Loucy (cell line): ENCODE data around the gene GZMA.
A peak's percentile ranks its signal among the peaks of the same experiment; 100 is the strongest.

Source experiments
- H2AFZ ChIP-seq: fragments of 200-600 bp; sonication (generic); 2 replicates; pipeline ENCODE4 v1.6.0; 2016; ENCODE audit warnings: antibody characterized with exemption, mild to moderate bottlenecking, low read length, moderate library complexity
- H3F3A ChIP-seq: fragments of 200-600 bp; 2 replicates; pipeline ENCODE4 v1.6.0; 2016; ENCODE audit warnings: antibody characterized with exemption, low read depth, mild to moderate bottlenecking
- H3K27me3 ChIP-seq: fragments of 200-600 bp; sonication (generic); 2 replicates; pipeline ENCODE4 v1.6.1; 2014; ENCODE audit warnings: low read length, mild to moderate bottlenecking; ENCODE audit not compliant: insufficient read depth, poor library complexity, severe bottlenecking
- H3K36me3 ChIP-seq: fragments of 200-600 bp; sonication (generic); 2 replicates; pipeline ENCODE4 v1.6.1; 2016; ENCODE audit warnings: low read length; ENCODE audit not compliant: insufficient read depth
- H3K4me1 ChIP-seq: fragments of 200-600 bp; sonication (generic); 2 replicates; pipeline ENCODE4 v1.5.1; 2014; ENCODE audit warnings: low read length, mild to moderate bottlenecking; ENCODE audit not compliant: insufficient read depth, poor library complexity, severe bottlenecking
- H3K4me2 ChIP-seq: fragments of 200-600 bp; sonication (generic); 2 replicates; pipeline ENCODE4 v1.6.0; 2014; ENCODE audit warnings: antibody characterized with exemption, low read length, low read depth, mild to moderate bottlenecking; ENCODE audit not compliant: poor library complexity, severe bottlenecking
- H3K4me3 ChIP-seq: fragments of 200-600 bp; sonication (generic); 2 replicates; pipeline ENCODE4 v1.5.1; 2014; ENCODE audit warnings: low read length, mild to moderate bottlenecking, mixed read lengths; ENCODE audit not compliant: poor library complexity, severe bottlenecking
- H3K79me2 ChIP-seq: fragments of 200-600 bp; sonication (generic); 2 replicates; pipeline ENCODE4 v1.6.1; 2014; ENCODE audit warnings: low read length; ENCODE audit not compliant: insufficient read depth
- H3K9ac ChIP-seq: fragments of 200-600 bp; sonication (generic); 2 replicates; pipeline ENCODE4 v1.6.0; 2014; ENCODE audit warnings: mild to moderate bottlenecking, low read depth, low read length, moderate library complexity; ENCODE audit not compliant: poor library complexity, severe bottlenecking
- H3K9me2 ChIP-seq: fragments of 200-600 bp; sonication (generic); replicated peaks from 2 replicates; pipeline ENCODE4 v1.6.1; 2016; ENCODE audit warnings: low read depth, low read length, mixed read lengths
- H3K9me3 ChIP-seq: fragments of 200-600 bp; sonication (generic); 2 replicates; pipeline ENCODE4 v1.6.1; 2014; ENCODE audit warnings: mild to moderate bottlenecking, antibody characterized with exemption, low read length, low read depth; ENCODE audit not compliant: insufficient read depth
- H4K20me1 ChIP-seq: fragments of 200-600 bp; sonication (generic); 2 replicates; pipeline ENCODE4 v1.6.0; 2014; ENCODE audit warnings: antibody characterized with exemption, low read length, mild to moderate bottlenecking; ENCODE audit not compliant: insufficient read depth, poor library complexity, severe bottlenecking
- CTCF ChIP-seq: fragments of 200-600 bp; sonication (generic); conservative IDR thresholded peaks from 2 replicates; pipeline ENCODE4 v1.5.1; 2014; ENCODE audit warnings: mild to moderate bottlenecking, antibody characterized with exemption, low read length
- EZH2phosphoT487 ChIP-seq: fragments of 200-600 bp; IDR thresholded peaks from 2 replicates; pipeline ENCODE4 v1.6.1; 2018; ENCODE audit warnings: antibody characterized with exemption, mild to moderate bottlenecking, moderate library complexity, borderline replicate concordance

GZMA gene

GRCh38 chr5:55108661-55109060 is 6.2 kb downstream of the GZMA start:
- H3K79me2 ChIP-seq: peaks cover 18% of the 10 kb centered on the region

GRCh38 chr5:55110217-55110616 is 7.8 kb downstream of the GZMA start:
- peaks cover 56% of the 10 kb centered on the region for H3K4me1 ChIP-seq
- H3K79me2 ChIP-seq: peaks cover 16% of the 10 kb centered on the region; the same call in 1 of the 2 replicates
- H2AFZ ChIP-seq: no peak overlapping the region
- TF ChIP-seq EZH2phosphoT487: no peak
- H4K20me1 ChIP-seq: no peaks in the 10 kb centered on the region
- no peak overlapping the region for H3K4me2 ChIP-seq
- no peaks in the 10 kb centered on the region for H3F3A ChIP-seq
- no peak overlapping the region for H3K9ac ChIP-seq
- H3K4me3 ChIP-seq: no peak overlapping the region
- no peaks in the 10 kb centered on the region for H3K9me3 ChIP-seq
- H3K9me2 ChIP-seq: no peaks in the 10 kb centered on the region
- peaks cover 4% of the 10 kb centered on the region; the same call in 1 of the 2 replicates for H3K36me3 ChIP-seq
- no peaks in the 10 kb centered on the region for H3K27me3 ChIP-seq

More at GRCh38 chr5:55108661-55109060, 6.2 kb downstream of the GZMA start:
- Histone ChIP-seq H3K27me3 (no peaks in the 10 kb centered on the region), H2AFZ (no peak overlapping the region), H3K9ac (no peak overlapping the region), H3K9me3 (no peaks in the 10 kb centered on the region), H3K9me2 (no peaks in the 10 kb centered on the region), H3K4me3 (peak overlapping the region; percentile 13), H3F3A (peaks cover 6% of the 10 kb centered on the region; the same call in 1 of the 2 replicates), H3K4me2 (peak overlapping the region; percentile 65), H3K36me3 (peaks cover 4% of the 10 kb centered on the region; the same call in 1 of the 2 replicates), H4K20me1 (no peaks in the 10 kb centered on the region), H3K4me1 (peaks cover 69% of the 10 kb centered on the region)
- TF ChIP-seq EZH2phosphoT487: no peak

GRCh38 chr5:55113327-55113726 is 10.9 kb downstream of the GZMA start:
- peak overlapping the region; percentile 6 for H3K4me2 ChIP-seq
- no peak overlapping the region for H3K4me3 ChIP-seq
- H3K27me3 ChIP-seq: no peaks in the 10 kb centered on the region
- TF ChIP-seq EZH2phosphoT487: no peak
- TF ChIP-seq CTCF: no peak
- no peak overlapping the region for H3K9ac ChIP-seq
- H4K20me1 ChIP-seq: no peaks in the 10 kb centered on the region
- no peaks in the 10 kb centered on the region for H3K79me2 ChIP-seq
- H3F3A ChIP-seq: no peaks in the 10 kb centered on the region
- H2AFZ ChIP-seq: peak overlapping the region; percentile 32; the same call in 1 of the 2 replicates
- H3K36me3 ChIP-seq: peaks cover 4% of the 10 kb centered on the region; the same call in 1 of the 2 replicates
- no peaks in the 10 kb centered on the region for H3K9me2 ChIP-seq
- peaks cover 31% of the 10 kb centered on the region for H3K4me1 ChIP-seq
- no peaks in the 10 kb centered on the region for H3K9me3 ChIP-seq

- no peaks in the 10 kb centered on the region for H3F3A ChIP-seq
- H3K4me3 ChIP-seq: no peak overlapping the region
- TF ChIP-seq CTCF (no peak), EZH2phosphoT487 (no peak)
- no peaks in the 10 kb centered on the region for H3K27me3 ChIP-seq
- no peak overlapping the region for H2AFZ ChIP-seq
- H3K4me1 ChIP-seq: peaks cover 24% of the 10 kb centered on the region
- no peaks in the 10 kb centered on the region for H3K79me2 ChIP-seq
- no peaks in the 10 kb centered on the region for H3K9me3 ChIP-seq
- H3K4me2 ChIP-seq: no peak overlapping the region
- H3K36me3 ChIP-seq: peaks cover 4% of the 10 kb centered on the region; the same call in 1 of the 2 replicates
- no peaks in the 10 kb centered on the region for H4K20me1 ChIP-seq
- H3K9me2 ChIP-seq: no peaks in the 10 kb centered on the region
- no peak overlapping the region for H3K9ac ChIP-seq
These were observed 11.6 kb downstream of the GZMA start for GRCh38 chr5:55114061-55114460.
